Small intestine (tissue), 7 donors: Measurements from ENCODE around the gene C1D. TPM values are rescaled to one million over a fixed set of nuclear protein-coding genes. Genes with fewer than 3 reads are reported as not detected.

ENCODE experiments used
- DNase-seq, 2 donors: peaks; one replicate each; pipeline versions ENCODE4 v3.0.0 to v3.0.0-alpha.2; 2013
- FAIRE-seq: peaks from 2 replicates; lab custom pipeline; 2012; peaks lifted over from hg19 to GRCh38; lab: Jason Lieb, UNC
- H3K27ac ChIP-seq, 3 donors: one replicate each; pipeline ENCODE4 v1.5.1; 2013; ENCODE audit warnings: low read length in 2 of 3, mild to moderate bottlenecking in 2 of 3, control low read depth in 1 of 3, inconsistent platforms in 1 of 3, low read depth in 1 of 3, moderate library complexity in 1 of 3
- H3K27me3 ChIP-seq, 3 donors: one replicate each; pipeline ENCODE4 v1.6.1; 2013; ENCODE audit warnings: low read length in 3 of 3, inconsistent platforms in 1 of 3; ENCODE audit not compliant: control insufficient read depth in 3 of 3, insufficient read depth in 3 of 3
- H3K36me3 ChIP-seq, 3 donors: one replicate each; pipeline ENCODE4 v1.6.1; 2013; ENCODE audit warnings: low read length in 3 of 3, inconsistent platforms in 1 of 3, low read depth in 1 of 3, mild to moderate bottlenecking in 1 of 3, moderate library complexity in 1 of 3; ENCODE audit not compliant: control insufficient read depth in 3 of 3, insufficient read depth in 2 of 3
- H3K4me1 ChIP-seq, 3 donors: one replicate each; pipeline ENCODE4 v1.6.1; 2013; ENCODE audit warnings: low read length in 2 of 3, inconsistent platforms in 1 of 3, low read depth in 1 of 3, mild to moderate bottlenecking in 1 of 3, moderate library complexity in 1 of 3; ENCODE audit not compliant: control insufficient read depth in 3 of 3, insufficient read depth in 2 of 3
- H3K4me3 ChIP-seq, 3 donors: one replicate each; pipeline ENCODE4 v1.5.1; 2013; ENCODE audit warnings: low read length in 3 of 3, control low read depth in 1 of 3, inconsistent platforms in 1 of 3, low read depth in 1 of 3, mild to moderate bottlenecking in 1 of 3, moderate library complexity in 1 of 3
- H3K9me3 ChIP-seq, 2 donors: one replicate each; pipeline ENCODE4 v1.6.1; 2013; ENCODE audit warnings: low read depth in 1 of 2, low read length in 1 of 2; ENCODE audit not compliant: control insufficient read depth in 2 of 2, insufficient read depth in 1 of 2
- WGBS, 3 donors: extraction: QIAGEN DNeasy Blood & Tissue Kit; methylation state at CpG; one replicate each; pipeline ENCODE4 v1.1.7; 2013; 5-methylcytosine and 5-hydroxymethylcytosine counted together
- polyA plus RNA-seq, 4 donors: library from polyadenylated mRNA; stranded (reverse) in 3 of 4; unstranded in 1 of 4; fragments of 200-250 nt in 3 of 4; fragments of 120-200 nt in 1 of 4; gene quantifications; one replicate each; pipeline versions ENCODE4 v1.2.1 to v1.2.3, GENCODE V29; 2013
- donor health status: healthy with polysubstance abuse.
- donor health status: control.
- donor health status: control.
- donor health status: Bipolar disorder and iron deficiency.
- donor health status: healthy.

The C1D gene
- polyA plus RNA-seq, 4 donors = 27.1 to 41.5 (median 28.6) TPM

DNA sequence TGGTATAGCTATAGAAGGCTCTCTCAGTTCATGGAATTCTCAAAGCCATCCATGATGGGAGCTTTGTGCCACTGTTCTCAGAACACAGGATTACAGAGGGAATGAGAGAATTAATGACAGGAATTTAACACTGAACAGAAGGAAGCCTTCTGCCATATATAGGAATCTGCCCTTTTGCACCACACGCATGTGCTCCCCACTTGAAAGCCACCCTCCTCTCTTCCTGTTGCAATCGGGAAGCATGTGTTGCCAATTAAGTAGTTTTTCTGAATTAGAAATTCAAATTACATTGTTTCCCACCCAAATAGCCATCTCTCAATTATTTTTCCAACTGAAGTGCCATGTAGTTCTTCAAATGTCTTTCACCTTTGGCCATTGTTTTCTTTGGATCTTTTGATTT is 71.3 kb downstream of the C1D start:
- Histone ChIP-seq H3K27me3 (peaks cover 0 to 3% (median 0%) of the 10 kb centered on the region in 3 donors), H3K9me3 (peaks cover 0 to 12% of the 10 kb centered on the region in 2 donors), H3K4me1 (no peaks in the 10 kb centered on the region), H3K4me3 (no peak overlapping the region), H3K27ac (no peak overlapping the region), H3K36me3 (no peaks in the 10 kb centered on the region)
- WGBS, 3 donors = 68 to 72% (median 71%) methylated on average over 2 of the region's 2 CpGs
- FAIRE-seq (no peak), DNase-seq (no peak)

Other genes starting within 250 kb of the C1D start
- 10 to 100 TPM in 2 of 4 donors, 1 to 10 TPM in 2; 4.9 to 13.5 (median 9.2) TPM for gene PNO1, start 94.9 kb upstream of the C1D start, polyA plus RNA-seq
- 10 to 100 TPM; 18.1 to 41.9 (median 22.4) TPM for gene PPP3R1, start 189.5 kb upstream of the C1D start, polyA plus RNA-seq